HUES6 (cell line): ENCODE data around the gene CXXC4.

ENCODE experiments used
- H3K27ac ChIP-seq: 2 replicates; pipeline ENCODE4 v1.7.0; 2013; ENCODE audit warnings: low read depth, mild to moderate bottlenecking, low read length, inconsistent platforms
- H3K27me3 ChIP-seq: 2 replicates; pipeline ENCODE4 v1.6.1; 2013; ENCODE audit warnings: low read length; ENCODE audit not compliant: control insufficient read depth, insufficient read depth
- H3K36me3 ChIP-seq: 2 replicates; pipeline ENCODE4 v1.6.1; 2013; ENCODE audit warnings: low read length; ENCODE audit not compliant: control insufficient read depth, insufficient read depth
- H3K4me1 ChIP-seq: 2 replicates; pipeline ENCODE4 v1.6.1; 2013; ENCODE audit warnings: low read length; ENCODE audit not compliant: control insufficient read depth, insufficient read depth
- H3K4me3 ChIP-seq: 2 replicates; pipeline ENCODE4 v1.5.1; 2013; ENCODE audit warnings: low read depth, low read length
- H3K9ac ChIP-seq: one replicate; pipeline ENCODE4 v1.6.1; 2013; ENCODE audit warnings: mild to moderate bottlenecking, low read length
- H3K9me3 ChIP-seq: 2 replicates; pipeline ENCODE4 v1.6.1; 2013; ENCODE audit warnings: low read depth, low read length; ENCODE audit not compliant: control insufficient read depth, insufficient read depth

Gene CXXC4

GRCh38 chr4:104420766-104421165 lies 73.9 kb downstream of the CXXC4 start:
- peaks cover 24% of the 10 kb centered on the region for H3K4me1 ChIP-seq
- no peaks in the 10 kb centered on the region for H3K9me3 ChIP-seq
- H3K4me3 ChIP-seq, result peak overlapping the region; percentile 46
- H3K27ac ChIP-seq, result no peak overlapping the region
- H3K9ac ChIP-seq, result no peak overlapping the region
- H3K27me3 ChIP-seq, result no peaks in the 10 kb centered on the region
- H3K36me3 ChIP-seq, result no peaks in the 10 kb centered on the region
